ENCODE data around the gene LRSAM1.
A peak's percentile ranks its signal among the peaks of the same experiment; 100 is the strongest.

DNA sequence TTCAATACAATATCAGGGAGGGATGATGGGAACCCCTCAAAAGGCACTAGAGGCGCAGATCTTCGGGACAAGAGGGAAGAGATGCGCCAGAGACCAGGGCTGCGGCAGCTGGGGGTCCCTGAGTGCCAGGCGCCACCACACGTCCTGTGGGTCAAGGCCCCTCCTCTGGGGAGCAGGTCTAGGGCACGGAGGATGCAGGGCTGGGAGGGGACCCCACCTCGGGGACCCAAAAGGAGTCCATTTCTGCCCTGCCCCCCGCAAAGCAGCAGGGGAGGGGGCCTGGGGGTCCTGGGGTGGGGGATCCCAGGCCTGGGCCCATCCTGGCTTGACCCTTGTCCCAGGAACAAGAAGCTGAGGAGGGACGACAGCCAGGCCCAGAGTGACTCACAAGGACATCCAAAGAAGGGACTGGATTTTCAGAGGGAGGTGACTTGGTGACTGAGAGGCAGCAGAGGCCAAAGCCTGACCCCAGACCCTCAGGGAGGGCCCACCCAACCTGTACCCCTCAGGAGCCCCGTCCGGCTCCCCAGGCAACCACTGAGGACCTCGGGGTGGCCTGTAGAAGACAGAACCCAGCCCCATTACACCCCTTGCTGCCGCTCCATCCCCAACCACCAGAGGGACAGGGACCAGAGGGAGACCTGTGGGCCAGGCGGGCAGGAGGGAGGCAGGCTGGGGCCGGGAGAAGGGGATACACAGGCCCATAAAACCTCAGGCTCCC is 54.2 kb downstream of the LRSAM1 start:
- TF ChIP-seq, protein P1, sequence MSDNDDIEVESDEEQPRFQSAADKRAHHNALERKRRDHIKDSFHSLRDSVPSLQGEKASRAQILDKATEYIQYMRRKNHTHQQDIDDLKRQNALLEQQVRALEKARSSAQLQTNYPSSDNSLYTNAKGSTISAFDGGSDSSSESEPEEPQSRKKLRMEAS (IDR thresholded peaks at IDR 0.05) = no peak
- TF ChIP-seq RXRA (IDR thresholded peaks at IDR 0.05) = no peak
- TF ChIP-seq, protein P2, sequence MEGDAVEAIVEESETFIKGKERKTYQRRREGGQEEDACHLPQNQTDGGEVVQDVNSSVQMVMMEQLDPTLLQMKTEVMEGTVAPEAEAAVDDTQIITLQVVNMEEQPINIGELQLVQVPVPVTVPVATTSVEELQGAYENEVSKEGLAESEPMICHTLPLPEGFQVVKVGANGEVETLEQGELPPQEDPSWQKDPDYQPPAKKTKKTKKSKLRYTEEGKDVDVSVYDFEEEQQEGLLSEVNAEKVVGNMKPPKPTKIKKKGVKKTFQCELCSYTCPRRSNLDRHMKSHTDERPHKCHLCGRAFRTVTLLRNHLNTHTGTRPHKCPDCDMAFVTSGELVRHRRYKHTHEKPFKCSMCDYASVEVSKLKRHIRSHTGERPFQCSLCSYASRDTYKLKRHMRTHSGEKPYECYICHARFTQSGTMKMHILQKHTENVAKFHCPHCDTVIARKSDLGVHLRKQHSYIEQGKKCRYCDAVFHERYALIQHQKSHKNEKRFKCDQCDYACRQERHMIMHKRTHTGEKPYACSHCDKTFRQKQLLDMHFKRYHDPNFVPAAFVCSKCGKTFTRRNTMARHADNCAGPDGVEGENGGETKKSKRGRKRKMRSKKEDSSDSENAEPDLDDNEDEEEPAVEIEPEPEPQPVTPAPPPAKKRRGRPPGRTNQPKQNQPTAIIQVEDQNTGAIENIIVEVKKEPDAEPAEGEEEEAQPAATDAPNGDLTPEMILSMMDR (IDR thresholded peaks at IDR 0.05; ENCODE audit: low read depth, low read length, missing input control) = peak; percentile 44
- no peak for TF ChIP-seq GABPA (IDR thresholded peaks at IDR 0.05 in 1 of 2, conservative IDR thresholded peaks at IDR 0.05 in 1 of 2)
- TF ChIP-seq HNF4G (IDR thresholded peaks at IDR 0.05) = no peak
- TF ChIP-seq RAD21 (IDR thresholded peaks at IDR 0.05) = peak; percentile 34 to 74
- no peak for TF ChIP-seq YY1 (IDR thresholded peaks at IDR 0.05)

All from liver (tissue), 3 donors.